HG02852 (cell line): ENCODE data around the gene UAP1L1.

Source experiments
- ATAC-seq: cut with Tn5 transposase; IDR thresholded peaks from one replicate; pipeline ENCODE4 v1.9.1; 2021; ENCODE audit warnings: mild to moderate bottlenecking, moderate library complexity; ENCODE audit not compliant: unreplicated experiment

UAP1L1 gene

DNA sequence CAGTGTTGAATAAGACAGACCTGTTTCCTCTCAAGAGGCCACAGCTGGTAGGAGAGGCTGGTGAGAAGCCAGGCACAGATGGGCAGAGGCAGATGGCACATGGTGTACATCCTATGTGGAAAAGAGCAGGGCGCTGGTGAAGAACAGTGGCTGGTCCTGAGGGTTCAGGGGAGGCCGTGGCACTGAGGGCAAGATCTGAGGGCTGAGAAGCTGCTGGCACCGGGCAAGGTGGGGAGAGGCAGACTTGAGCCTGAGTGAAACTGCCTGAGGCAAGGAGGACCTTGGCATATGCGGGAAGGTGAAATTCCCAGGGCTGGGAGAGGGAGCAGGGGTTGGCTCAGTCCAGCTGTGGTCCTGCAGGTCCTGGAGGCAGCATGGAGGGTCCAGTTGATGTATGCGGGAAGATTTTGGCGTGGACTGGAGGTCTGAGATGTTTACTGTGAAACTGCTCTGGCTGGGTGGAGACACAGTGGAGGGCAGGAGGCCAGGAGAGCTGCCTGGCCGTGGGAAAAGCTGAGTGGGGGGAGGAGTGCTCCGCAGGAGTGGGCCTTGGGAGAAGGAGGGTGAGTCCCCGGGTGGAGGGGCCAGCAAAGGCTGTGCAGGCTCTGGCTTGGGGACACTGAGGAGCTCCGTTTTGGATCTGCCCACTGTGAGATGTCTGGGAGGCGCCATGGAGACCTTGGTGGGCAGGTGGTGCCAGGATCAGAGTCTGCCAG is 12.1 kb downstream of the UAP1L1 start:
- ATAC-seq: no peak

DNA sequence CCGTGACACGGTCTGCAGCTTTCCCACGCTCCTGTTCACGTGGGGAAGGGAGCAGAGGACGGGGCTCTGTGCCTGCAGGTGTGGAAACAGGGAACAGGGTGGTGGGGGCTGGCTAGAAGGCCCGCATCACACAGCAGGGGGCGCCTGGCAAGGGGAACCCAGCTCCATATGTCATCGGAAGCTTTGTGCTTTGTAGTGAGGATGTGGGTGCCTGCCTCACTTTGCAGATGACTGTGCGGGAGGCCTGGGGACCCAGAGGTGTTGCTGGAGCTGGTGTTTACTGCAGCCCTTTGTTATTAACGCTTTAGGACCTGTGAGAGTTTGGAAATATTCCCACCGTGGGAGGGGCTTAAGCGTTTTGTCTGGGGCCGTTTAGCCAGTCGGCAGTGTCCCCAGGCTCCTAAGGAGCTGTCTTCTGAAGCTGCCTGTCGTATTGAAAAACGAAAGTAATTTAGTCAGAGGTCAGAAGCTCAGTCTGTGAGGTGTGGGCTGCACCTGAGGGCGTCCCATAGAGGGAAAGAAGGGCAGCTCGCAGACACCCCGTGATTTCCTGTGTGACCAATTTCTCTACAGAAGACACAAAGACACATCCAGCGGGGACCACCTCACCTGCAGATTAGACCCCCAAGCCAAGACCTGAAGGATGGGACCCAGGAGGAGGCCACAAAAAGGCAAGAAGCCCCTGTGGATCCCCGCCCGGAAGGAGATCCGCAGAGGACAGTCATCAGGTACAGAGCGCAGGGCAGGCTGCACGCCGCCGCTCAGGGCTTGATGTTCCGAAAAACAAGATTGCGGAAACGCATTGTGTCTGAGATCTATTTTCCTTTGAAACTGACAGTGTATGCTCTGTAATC is 18.6 kb downstream of the UAP1L1 start:
- peak; percentile 93 for ATAC-seq

DNA sequence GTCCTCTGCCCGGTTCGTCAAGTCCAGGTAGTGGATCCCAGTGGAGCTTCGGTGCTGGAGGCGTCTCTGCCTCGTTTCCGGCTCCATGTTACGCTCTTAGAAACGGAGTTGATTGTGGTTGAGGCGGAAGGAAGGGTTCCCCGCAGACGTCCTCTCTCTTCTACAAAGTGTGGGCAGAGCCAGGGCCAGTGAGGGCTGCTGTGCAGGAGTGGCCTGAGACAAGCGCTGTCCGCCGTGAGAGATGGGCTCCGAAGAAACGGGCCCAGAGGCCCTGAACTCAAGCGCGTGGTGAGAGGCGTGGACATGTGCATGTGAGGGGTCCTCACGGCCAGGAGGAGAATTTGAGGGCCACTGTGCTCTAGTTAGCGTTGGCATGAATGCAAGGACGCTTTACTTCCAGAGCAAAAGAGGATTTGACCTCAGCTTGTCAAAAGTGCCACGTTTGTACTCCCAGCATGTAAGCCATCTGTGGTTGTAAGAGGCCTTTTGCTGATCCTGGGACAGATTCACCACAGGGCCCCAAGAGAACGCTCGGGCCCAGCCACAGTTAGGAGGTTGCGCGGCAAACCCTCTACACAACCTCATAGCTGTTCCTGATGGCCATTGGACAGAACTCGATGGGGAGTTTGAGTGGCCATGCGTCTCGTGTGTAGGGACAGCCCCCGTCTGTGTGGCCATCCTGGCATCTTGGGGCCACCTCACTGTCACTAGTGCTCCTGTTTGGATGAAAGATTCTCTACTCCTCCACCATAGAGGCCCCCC is 19.6 kb downstream of the UAP1L1 start:
- ATAC-seq: no peak

DNA sequence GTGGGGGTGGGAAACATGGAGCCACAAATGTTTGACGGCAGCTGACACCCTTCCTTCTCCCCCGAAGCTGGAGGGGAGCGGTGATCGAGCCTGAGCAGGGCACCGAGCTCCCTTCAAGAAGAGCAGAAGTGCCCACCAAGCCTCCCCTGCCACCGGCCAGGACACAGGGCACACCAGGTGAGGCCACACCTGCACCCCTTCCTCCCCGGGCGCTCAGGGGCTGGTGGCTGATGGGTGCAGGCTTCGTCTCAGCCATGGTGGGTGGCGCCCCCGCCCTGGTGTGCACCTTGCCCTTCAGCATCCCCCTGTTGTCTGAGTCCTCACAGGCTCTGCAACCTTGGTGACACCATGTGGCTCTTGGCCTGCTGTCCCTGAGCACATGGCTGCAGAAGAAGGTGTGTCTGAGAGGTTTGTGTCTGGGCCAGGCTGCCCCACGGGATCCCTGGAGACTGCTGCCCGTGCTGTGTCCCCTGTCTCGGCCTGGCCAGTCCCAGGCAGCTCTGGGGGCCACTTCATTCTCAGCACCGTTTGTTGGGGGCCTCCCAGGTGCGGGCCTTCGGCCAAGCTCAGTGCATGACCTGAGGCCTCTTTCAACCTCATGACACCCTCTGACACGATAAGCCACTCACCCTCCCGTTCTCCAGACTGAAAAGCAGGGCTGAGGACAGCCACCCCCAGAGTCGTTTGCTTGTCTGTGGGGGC is 20.6 kb downstream of the UAP1L1 start:
- ATAC-seq: no peak

DNA sequence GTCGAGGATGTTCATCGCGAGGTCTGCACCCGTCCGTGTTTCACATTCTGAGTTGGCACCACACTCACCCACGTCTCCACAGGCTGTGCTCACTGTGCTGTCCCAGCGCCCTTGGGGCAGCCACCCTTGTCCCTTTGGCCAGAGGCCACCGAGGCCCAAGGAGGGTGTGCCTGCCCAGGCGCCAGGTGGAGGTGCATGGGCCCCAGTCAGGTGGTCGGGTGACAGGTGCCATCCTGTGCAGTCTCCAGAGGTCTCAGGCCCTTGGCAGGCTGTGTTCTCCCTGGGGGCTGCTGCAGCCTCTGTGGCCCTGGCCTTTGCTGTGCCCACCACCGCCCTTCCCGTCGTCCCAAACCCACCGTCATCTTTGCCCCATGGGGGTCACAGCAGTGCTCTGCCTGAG is 21.9 kb downstream of the UAP1L1 start:
- no peak for ATAC-seq

DNA sequence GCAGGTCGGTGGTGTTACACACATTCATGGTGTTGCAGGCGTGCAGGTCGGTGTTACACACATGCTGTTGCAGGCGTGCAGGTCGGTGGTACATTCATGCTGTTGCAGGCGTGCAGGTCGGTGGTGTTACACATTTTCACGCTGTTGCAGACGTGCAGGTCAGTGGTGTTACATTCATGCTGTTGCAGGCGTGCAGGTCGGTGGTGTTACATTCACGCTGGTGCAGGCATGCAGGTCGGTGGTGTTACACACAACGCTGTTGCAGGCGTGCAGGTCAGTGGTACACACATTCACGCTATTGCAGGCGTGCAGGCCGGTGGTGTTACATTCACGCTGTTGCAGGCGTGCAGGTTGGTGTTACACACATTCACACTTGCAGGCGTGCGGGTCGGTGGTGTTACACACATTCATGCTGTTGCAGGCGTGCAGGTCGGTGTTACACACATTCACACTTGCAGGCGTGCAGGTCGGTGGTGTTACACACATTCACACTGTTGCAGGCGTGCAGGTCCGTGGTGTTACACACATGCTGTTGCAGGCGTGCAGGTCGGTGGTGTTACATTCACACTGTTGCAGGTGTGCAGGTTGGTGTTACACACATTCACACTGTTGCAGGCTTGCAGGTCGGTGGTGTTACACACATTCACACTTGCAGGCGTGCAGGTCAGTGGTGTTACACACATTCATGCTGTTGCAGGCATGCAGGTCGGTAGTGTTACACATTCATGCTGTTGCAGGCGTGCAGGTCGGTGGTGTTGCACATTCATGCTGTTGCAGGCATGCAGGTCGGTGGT is 26.1 kb downstream of the UAP1L1 start:
- ATAC-seq: no peak

DNA sequence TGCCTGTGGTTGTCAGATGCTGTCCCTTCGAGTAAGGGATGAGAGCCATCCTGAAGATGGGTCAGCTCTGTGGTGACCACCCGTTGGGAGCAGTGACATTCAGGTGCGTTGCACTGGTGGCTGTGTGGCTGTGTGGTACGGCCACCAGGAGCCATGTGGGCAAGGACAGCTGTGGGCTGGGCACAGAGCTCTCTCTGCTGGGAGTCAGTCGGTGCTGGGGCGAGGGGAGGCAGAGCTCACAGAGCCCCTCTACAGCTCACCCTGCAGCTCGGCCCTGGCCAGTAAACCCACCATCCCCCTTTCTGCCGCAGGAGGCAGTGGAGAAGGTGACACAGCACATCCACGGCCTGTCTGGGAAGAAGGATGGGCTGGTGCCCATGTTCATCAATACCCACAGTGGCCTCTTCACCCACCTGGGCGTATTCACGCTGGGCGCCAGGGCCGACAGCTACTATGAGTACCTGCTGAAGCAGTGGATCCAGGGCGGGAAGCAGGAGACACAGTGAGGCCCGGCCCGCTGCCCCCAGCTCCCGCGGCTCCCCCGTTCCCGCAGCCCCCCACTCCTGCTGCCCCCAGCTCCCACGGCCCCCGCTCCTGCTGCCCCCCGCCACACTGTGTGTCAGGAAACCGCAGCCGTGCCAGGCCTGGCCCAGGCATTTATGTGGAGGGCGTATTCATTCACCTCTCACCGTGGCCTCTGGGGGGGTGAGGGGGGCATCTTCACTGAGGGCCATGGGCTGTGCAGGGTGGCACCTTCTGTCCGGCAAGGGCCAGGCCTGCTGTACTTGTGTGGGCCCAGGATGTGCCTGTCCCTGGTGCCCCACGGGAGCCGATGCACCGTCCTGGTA is 28.7 kb downstream of the UAP1L1 start:
- ATAC-seq: no peak

DNA sequence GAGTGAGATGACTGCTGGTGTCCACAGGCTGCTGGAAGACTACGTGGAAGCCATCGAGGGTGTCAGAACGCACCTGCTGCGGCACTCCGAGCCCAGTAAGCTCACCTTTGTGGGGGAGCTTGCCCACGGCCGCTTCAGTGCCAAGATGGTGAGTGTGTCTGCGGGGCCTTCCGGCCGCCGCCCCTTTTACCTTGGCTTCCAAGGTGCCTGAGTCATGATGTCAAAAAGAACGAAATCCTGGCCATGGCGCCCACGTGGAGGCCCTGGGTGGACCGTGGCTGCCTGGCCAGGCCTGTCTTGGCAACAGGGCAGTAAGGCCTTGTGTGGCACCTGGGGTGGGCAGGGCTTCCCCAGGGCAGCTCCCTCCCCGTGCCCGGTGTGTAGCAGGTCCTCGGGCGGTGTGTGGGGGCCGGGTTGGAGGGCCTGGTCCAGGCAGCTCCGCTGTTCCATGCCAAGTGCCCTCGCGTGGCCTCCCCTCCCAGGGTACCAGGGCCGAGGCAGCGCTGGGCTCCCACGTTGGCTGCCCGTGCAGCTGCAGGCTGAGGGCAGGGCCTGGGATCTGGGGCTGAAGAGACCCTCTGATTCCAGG is 29.4 kb downstream of the UAP1L1 start:
- ATAC-seq: no peak

DNA sequence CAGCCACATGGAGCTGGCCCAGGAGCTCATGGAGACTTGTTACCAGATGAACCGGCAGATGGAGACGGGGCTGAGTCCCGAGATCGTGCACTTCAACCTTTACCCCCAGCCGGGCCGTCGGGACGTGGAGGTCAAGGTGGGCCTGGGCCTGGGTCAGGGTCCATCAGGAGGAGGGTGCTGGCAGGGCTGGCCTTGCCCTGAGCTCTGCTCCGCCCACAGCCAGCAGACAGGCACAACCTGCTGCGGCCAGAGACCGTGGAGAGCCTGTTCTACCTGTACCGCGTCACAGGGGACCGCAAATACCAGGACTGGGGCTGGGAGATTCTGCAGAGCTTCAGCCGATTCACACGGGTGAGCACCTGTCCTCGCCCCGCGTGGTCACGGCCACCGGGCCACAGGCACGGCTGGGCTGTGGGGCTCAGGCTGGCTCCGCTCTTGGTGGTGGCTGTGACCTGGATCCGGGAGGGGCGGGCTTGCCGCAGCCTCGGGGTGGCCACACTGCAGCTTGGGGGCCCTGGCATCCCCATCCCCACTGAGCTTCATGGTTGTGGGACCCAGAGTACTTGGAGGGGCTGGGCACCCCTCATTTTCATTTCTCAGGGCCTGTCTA is 30.1 kb downstream of the UAP1L1 start:
- ATAC-seq: no peak

DNA sequence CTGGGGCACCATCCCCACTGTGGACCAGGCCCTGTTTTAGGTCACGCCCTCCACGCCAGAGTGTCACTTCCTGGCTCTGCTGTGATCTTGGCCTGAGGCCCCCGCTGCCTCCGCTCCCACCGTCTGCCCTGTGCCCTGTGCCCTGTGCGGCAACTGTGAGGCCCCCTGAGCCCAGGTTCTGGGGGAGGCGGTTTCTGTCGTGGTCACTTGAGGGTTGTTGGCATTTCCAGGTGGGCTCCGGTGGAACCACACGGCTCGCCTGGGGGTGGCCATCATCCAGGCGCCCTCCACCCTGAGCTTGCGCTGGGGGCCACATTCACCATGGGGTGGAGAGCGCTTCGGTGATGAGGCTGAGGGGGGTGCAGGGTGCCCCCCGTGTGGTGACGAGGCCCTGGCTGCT is 30.7 kb downstream of the UAP1L1 start:
- no peak for ATAC-seq

DNA sequence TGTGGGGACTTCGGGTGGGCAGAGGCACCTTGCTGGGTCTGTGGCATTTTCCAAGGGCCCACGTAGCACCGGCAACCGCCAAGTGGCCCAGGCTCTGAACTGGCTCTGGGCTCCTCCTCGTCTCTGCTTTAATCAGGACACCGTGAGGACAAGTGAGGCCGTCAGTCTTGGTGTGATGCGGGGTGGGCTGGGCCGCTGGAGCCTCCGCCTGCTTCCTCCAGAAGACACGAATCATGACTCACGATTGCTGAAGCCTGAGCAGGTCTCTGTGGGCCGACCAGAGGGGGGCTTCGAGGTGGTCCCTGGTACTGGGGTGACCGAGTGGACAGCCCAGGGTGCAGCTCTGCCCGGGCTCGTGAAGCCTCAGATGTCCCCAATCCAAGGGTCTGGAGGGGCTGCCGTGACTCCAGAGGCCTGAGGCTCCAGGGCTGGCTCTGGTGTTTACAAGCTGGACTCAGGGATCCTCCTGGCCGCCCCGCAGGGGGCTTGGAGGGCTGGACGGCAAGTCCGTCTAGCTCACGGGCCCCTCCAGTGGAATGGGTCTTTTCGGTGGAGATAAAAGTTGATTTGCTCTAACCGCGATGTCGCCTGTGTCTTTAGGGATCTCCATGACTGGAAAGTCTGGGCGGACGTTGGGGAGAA is 31.4 kb downstream of the UAP1L1 start:
- no peak for ATAC-seq

DNA sequence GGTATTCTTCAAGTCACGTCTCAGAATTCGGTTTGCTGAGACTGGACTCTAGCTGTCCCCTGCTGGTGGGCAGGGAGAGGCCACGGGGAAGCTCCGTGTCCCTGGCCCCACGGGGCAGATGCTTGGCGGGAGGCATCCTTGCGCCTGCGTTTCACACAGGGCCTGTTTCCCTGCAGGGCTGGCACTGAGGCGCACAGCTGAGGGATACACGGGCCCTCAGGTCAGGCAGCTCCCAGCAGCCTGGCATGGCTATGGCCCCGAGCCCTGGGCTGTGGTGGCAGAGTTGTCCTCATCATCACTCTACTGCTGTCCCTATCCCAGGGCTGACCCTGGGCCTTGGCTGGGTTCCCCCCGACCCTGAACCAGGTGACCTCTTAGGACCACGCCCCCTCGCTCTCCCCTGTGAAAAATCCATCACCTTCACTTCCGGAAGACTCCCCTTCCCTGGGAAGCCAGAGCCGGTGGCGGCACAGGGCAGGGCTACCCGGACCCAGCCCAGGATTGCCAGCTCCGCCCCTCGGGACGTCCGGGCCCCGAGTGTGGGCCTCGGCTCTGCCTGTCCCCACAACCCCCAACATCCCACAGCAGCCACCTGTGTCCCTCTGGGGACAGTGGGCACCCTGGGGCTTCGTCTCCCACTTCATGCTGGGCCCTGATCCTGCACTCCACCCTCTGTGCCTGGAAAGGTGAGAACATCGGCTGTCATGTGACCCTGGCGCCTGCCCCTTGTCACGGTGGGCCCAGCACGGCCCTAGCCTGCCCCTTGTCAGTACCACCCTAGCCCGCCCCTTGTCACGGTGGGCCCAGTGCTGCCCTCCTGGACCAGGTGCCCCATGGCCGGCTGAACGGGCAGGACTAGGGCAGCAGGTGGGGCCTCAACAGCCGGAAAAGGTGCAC is 32.2 kb downstream of the UAP1L1 start:
- no peak for ATAC-seq

DNA sequence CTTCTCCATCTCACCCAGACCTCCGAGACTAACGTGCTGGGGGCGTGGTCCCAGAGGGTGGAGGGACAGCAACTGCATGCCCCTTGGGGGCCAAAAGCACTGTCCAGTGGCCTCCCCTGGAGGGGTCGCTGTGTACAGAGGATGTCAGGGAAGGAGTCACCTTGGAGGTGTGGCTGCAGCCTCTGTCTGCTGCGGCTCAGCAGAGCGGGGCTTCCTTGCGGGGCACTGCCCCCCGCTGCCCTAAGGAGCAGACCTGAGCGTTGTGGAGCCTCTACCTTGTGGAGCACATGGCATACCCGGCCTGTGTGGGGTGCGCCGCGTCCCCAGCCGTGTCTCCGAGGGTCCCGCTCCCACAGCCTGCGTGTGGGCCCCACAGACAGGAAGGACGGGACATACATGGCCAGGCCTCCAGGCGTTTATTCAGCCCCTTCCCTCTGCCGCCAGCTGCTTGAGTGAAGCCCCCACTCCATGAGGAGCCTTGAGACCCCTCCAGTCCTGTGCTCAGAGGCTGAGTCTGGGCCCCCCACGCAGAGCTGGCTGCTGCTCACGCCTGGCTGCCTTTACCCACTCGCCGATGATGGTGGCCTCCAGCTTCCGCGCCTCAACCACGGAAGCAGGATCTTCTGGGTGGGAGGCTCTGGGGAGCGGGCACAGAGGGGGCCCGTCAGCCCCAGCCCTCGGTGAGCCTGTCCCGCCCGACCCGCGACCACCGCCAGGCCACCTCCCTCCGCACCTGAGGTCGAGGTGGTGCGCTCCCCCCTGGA is 33.0 kb downstream of the UAP1L1 start:
- ATAC-seq: no peak

DNA sequence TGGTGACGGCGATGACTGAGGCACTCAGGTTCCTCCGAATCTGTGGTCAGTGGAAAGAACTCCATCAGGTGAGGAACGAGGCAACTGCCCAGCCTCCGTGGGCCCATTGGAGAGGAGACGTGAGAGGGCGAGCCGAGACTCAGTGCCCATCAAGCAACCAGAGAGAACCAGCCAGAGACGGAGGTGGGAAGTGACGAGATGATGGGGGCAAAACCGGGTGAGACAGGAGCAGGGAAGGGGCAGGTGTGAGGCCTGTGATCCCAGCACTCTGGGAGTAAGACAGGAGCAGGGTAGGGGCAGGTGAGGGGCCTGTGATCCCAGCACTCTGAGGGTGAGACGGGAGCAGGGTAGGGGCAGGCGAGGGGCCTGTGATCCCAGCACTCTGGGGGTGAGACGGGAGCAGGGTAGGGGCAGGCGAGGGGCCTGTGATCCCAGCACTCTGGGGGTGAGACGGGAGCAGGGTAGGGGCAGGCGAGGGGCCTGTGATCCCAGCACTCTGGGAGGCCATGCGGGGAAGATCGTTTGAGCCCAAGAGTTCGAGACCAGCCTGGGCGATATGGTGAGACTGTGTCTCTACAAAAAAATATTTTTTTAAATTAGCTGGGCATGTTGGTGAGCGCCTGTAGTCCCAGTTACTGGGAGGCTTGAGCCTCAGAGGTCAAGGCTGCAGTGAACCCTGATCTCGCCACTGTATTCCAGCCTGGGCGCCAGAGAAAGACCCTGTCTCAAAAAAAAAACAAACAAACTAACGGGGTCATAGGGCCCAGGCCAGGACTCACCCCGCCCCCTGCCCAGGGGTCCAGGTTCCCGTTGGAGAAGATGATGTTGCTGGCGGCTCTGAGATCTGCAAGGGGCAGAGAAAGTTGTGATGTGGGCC is 33.8 kb downstream of the UAP1L1 start:
- ATAC-seq: no peak
